HepG2 (cell line): Measurements from ENCODE around the gene SUPT6H. TPM values are rescaled to one million over a fixed set of nuclear protein-coding genes. Genes with fewer than 3 reads are reported as not detected.

ENCODE experiments used
- ATAC-seq: fragments of 200-7000 bp; cut with Tn5 transposase; 3 replicates; pipeline ENCODE4 v1.9.1; 2020; ENCODE audit warnings: mild to moderate bottlenecking, moderate library complexity
- BruUV-seq: library from RNA; stranded (reverse); fragments of 400-500 nt; replicated peaks from 2 replicates; lab custom pipeline; 2021; lab: Mats Ljungman, UMichigan
- CTCF ChIA-PET: fragments of 300-600 bp; formaldehyde crosslinking; extraction: SDS; loops from one replicate; lab custom pipeline; 2021; ENCODE audit warnings: low total read pairs, inconsistent platforms, low intra/inter-chr PET ratio; lab: Yijun Ruan, JAX
- POLR2A ChIA-PET: fragments of 350-600 bp; sonication (Branson Sonifier 250); formaldehyde crosslinking; loops from one replicate; lab custom pipeline; 2020; ENCODE audit warnings: antibody characterized with exemption, inconsistent platforms; lab: Yijun Ruan, JAX
- DNase-seq: peaks from one replicate; pipeline ENCODE4 v3.0.0-alpha.2; 2015; ENCODE audit warnings: low spot score
- FAIRE-seq: peaks from 3 replicates; lab custom pipeline; 2011; peaks lifted over from hg19 to GRCh38; lab: Jason Lieb, UNC
- H2AFZ ChIP-seq: one replicate; pipeline ENCODE4 v1.6.1; 2011; ENCODE audit warnings: low read length, inconsistent platforms
- H3K27ac ChIP-seq: fragments of 300-600 bp; 3 replicates; pipeline ENCODE4 v1.8.0; 2011; ENCODE audit warnings: mixed run types, mild to moderate bottlenecking, mixed read lengths, low read length, inconsistent platforms; ENCODE audit not compliant: insufficient read depth; ENCODE audit errors: extremely low read length
- H3K27me3 ChIP-seq, 2 experiments: fragments of 200-600 bp in 1 of 2; 2 replicates in 1 of 2; 3 replicates in 1 of 2; pipeline versions ENCODE4 v1.6.0 to v1.8.0; 2011; ENCODE audit warnings: low read length in 2 of 2, mild to moderate bottlenecking in 2 of 2, moderate library complexity in 2 of 2, inconsistent platforms in 1 of 2; ENCODE audit not compliant: insufficient read depth in 2 of 2, control insufficient read depth in 1 of 2
- H3K36me3 ChIP-seq, 2 experiments: fragments of 200-600 bp in 1 of 2; replicated peaks in 1 of 2; 2 replicates in 1 of 2; 3 replicates in 1 of 2; pipeline versions ENCODE4 v1.5.1 to v1.8.0; 2011; ENCODE audit warnings: low read length in 2 of 2, inconsistent platforms in 1 of 2; ENCODE audit not compliant: insufficient read depth in 2 of 2, control insufficient read depth in 1 of 2
- H3K4me1 ChIP-seq: 2 replicates; pipeline ENCODE4 v1.5.1; 2012; ENCODE audit warnings: low read length, inconsistent platforms; ENCODE audit not compliant: insufficient read depth
- H3K4me2 ChIP-seq: 2 replicates; pipeline ENCODE4 v1.6.0; 2011; ENCODE audit warnings: low read depth, low read length, inconsistent platforms
- H3K4me3 ChIP-seq, 3 experiments: fragments of 200-600 bp in 1 of 3; sonication (generic), shearing (Covaris generic) in 1 of 3; replicated peaks in 1 of 3; 2 replicates each; pipeline ENCODE4 v1.5.1; 2011 to 2016; ENCODE audit warnings: low read length in 3 of 3, inconsistent platforms in 2 of 3, low read depth in 2 of 3, mild to moderate bottlenecking in 2 of 3, control low read depth in 1 of 3, mixed read lengths in 1 of 3; ENCODE audit not compliant: insufficient read depth in 1 of 3
- H3K79me2 ChIP-seq: one replicate; pipeline ENCODE4 v1.6.1; 2011; ENCODE audit warnings: low read length, inconsistent platforms; ENCODE audit not compliant: insufficient read depth
- H3K9ac ChIP-seq: 2 replicates; pipeline ENCODE4 v1.6.0; 2011; ENCODE audit warnings: mild to moderate bottlenecking, low read depth, low read length, inconsistent platforms; ENCODE audit not compliant: insufficient read depth
- H3K9me3 ChIP-seq: 2 replicates; pipeline ENCODE4 v1.5.1; 2012; ENCODE audit warnings: mild to moderate bottlenecking, low read length
- H4K20me1 ChIP-seq: 2 replicates; pipeline ENCODE4 v1.6.0; 2011; ENCODE audit warnings: inconsistent platforms, mild to moderate bottlenecking, low read length, moderate library complexity; ENCODE audit not compliant: insufficient read depth
- AGO1 ChIP-seq: fragments of 200-400 bp; formaldehyde crosslinking; IDR thresholded peaks from 2 replicates; pipeline ENCODE4 v1.6.1; 2017; ENCODE audit warnings: mild to moderate bottlenecking, low read depth, low read length, moderate library complexity; ENCODE audit not compliant: poor library complexity, severe bottlenecking
- AGO2 ChIP-seq: fragments of 200-400 bp; formaldehyde crosslinking; optimal IDR thresholded peaks from 2 replicates; pipeline ENCODE3; 2017; ENCODE audit warnings: mild to moderate bottlenecking, low read depth, low read length, moderate library complexity
- ZNF503 ChIP-seq: sonication (generic); formaldehyde crosslinking; IDR thresholded peaks from 2 replicates; pipeline ENCODE4 v1.4.0; 2020; ENCODE audit warnings: missing genetic modification reagents
- WGBS: methylation state at CpG from one replicate; pipeline ENCODE4 v1.1.6; 2017; ENCODE audit warnings: low lambda C conversion rate; 5-methylcytosine and 5-hydroxymethylcytosine counted together
- in situ Hi-C: cut with HindIII; loops from 2 replicates; pipeline ENCODE4 v1.10.0; 2017; ENCODE audit warnings: low pct_unique_long_range_greater_than_20kb; ENCODE audit not compliant: extremely low pct_ligation_motif_present
- intact Hi-C: fragments of 100-400 bp; cut with micrococcal nuclease; formaldehyde crosslinking; loops from one replicate; pipeline ENCODE4 v1.10.0; 2022; ENCODE audit not compliant: unreplicated experiment
- polyA plus RNA-seq, 8 experiments: library from polyadenylated mRNA; depleted of rRNA in 3 of 8; stranded (reverse) in 7 of 8; unstranded in 1 of 8; fragments of >200 nt; fragmentation: Illumina TruSeq in 4 of 8; extraction: Trizol in 4 of 8; gene quantifications; 2 replicates each; pipeline versions ENCODE4 v1.2.1 to v1.2.3, GENCODE V29; 2011 to 2016; ENCODE audit warnings: low read depth in 4 of 8, missing spikeins in 1 of 8, mixed read lengths in 1 of 8; ENCODE audit not compliant: insufficient read depth in 1 of 8
- total RNA-seq, 5 experiments: library from RNA; depleted of rRNA; stranded (reverse); fragments of >200 nt; fragmentation: Illumina TruSeq; extraction: Trizol; gene quantifications; 2 replicates each; pipeline ENCODE4 v1.2.3, GENCODE V29; 2016; ENCODE audit warnings: low read depth in 1 of 5

SUPT6H gene
- total and polyA plus RNA-seq, 2 of the 13 experiments (the other 11 are each of a cell fraction or from before 2014, with no cell fraction given) = 32.7 to 39.9 TPM

GRCh38 chr17:28737770-28738679 is 76.0 kb downstream of the SUPT6H start:
- Histone ChIP-seq H2AFZ (no peak overlapping the region), H3K27me3 (no peaks in the 10 kb centered on the region), H3K4me2 (no peak overlapping the region), H3K4me3 (no peak overlapping the region), H3K79me2 (no peaks in the 10 kb centered on the region), H3K9me3 (no peaks in the 10 kb centered on the region), H4K20me1 (no peaks in the 10 kb centered on the region), H3K36me3 (peaks cover 2 to 11% of the 10 kb centered on the region in 2 experiments; a peak in 3 of 5 replicates), H3K27ac (no peak overlapping the region), H3K4me1 (peaks cover 19% of the 10 kb centered on the region), H3K9ac (no peak overlapping the region)
- ATAC-seq = no peak; the same call in 2 of the 3 replicates
- DNase-seq = no peak
- WGBS = 95% methylated on average over 16 of the region's 22 CpGs
- no TSS peak for BruUV-seq
- no peak for FAIRE-seq
- CTCF ChIA-PET = no interaction called here
- POLR2A ChIA-PET = interaction anchor here (1.2 kb wide), 1 partner anchor 18 kb away, joined by 3 read pairs; the partner anchor contains the start of gene RPL23A
- in situ Hi-C loops = loop anchor here (25.0 kb wide), 1 partner anchor 374 kb away; no protein-coding TSS in a partner anchor
- TF ChIP-seq AGO2 (peak; percentile 81), AGO1 (peak; percentile 33), ZNF503 (CRISPR knock-in tag) (no peak)
- intact Hi-C loops = no loop called here
